Amniotic stem cell (primary cell): ENCODE data around the gene FAM163A.
"Not testable (repeated sequence)": the region's sequence is repeated elsewhere in the genome, so short reads cannot be mapped to it uniquely, and the experiment has no call there.

Source experiments
- DNase-seq: peaks from one replicate; lab custom pipeline; 2025; lab: John Stamatoyannopoulos, UW

Gene FAM163A

DNA sequence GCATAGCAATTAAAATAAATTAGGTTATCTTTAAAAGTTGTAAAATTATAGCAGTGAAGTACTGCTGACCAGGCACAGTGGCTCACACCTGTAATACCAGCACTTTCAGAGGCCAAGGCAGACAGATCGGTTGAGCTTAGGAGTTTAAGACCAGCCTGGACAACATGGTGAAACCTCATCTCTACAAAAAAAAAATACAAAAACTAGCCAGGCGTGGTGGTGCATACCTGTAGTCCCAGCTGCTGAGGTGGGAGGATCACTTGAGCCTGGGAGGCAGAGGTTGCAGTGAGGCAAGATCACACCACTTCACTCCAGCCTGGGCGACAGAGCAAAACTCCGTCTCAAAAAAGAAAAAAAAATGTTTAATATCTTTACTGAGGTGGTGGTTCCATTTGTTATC, 112.7 kb downstream of the FAM163A start:
- DNase-seq, result not testable (repeated sequence)

GRCh38 chr1:179856296-179856695, 113.2 kb downstream of the FAM163A start:
- no peak for DNase-seq

- no peak for DNase-seq
Observed at GRCh38 chr1:179857009-179857408, 113.9 kb downstream of the FAM163A start.

DNA sequence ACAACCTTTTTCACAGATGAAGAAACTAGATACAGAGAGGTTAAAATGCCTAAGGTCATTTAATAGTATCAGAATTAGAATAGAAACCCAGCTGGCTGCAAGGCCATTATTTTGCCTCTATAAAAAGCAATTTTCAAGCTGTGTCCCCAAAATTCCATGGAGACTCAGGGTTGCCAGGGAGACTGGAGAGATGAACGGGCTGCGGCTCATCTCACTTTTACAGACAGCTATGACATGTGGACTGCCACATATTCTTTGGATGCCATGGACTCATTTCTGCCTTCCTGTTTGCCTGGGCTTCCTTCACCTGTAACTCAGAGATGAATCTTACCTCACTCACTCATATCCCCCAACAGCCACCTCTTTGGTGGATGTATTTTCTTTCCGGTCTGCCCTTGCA, 117.6 kb downstream of the FAM163A start:
- no peak for DNase-seq

DNA sequence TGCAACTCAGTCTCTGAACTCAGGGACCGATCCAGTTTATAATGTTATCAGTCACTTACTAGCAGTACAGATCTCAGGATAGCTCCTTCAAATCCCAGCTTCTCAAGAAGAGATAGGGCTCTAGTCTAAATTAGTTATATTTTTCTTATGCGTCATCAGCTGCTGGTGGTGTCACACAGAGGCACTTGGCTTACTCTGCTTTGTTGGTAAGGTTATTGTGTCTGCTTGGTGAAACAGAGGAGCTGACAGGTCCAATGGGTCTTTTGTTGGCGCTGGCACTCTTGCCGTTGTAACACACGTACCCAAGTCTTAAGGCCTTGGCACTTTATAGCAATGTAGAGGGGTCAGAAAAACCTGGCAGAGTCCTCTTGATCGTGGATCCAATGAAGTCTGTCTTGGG, 122.3 kb downstream of the FAM163A start:
- no peak for DNase-seq
